OCI-LY3 (cell line): ENCODE results near the gene HINFP.

ENCODE experiments used
- EZH2phosphoT487 ChIP-seq: fragments of 200-600 bp; shearing (Covaris generic); IDR thresholded peaks from 2 replicates; pipeline ENCODE4 v1.6.1; 2018; ENCODE audit warnings: antibody characterized with exemption, mixed run types, low read depth
- TF ChIP-seq, protein P1 (sequence below): fragments of 200-600, 300-600 bp; sonication (generic); IDR thresholded peaks from 2 replicates; pipeline ENCODE4 v1.5.1; 2014; ENCODE audit warnings: antibody characterized with exemption, low read length, low read depth

DNA sequence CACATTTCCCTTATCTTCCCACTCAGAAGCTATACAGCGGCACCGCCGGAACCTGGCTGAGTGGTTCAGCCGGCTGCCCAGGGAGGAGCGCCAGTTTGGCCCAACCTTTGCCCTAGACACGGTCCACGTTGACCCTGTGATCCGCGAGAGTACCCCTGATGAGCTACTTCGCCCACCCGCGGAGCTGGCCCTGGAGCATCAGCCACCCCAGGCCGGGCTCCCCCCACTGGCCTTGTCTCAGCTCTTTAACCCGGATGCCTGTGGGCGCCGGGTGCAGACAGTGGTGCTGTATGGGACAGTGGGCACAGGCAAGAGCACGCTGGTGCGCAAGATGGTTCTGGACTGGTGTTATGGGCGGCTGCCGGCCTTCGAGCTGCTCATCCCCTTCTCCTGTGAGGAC lies 52.1 kb downstream of the HINFP start:
- TF ChIP-seq, protein P1, sequence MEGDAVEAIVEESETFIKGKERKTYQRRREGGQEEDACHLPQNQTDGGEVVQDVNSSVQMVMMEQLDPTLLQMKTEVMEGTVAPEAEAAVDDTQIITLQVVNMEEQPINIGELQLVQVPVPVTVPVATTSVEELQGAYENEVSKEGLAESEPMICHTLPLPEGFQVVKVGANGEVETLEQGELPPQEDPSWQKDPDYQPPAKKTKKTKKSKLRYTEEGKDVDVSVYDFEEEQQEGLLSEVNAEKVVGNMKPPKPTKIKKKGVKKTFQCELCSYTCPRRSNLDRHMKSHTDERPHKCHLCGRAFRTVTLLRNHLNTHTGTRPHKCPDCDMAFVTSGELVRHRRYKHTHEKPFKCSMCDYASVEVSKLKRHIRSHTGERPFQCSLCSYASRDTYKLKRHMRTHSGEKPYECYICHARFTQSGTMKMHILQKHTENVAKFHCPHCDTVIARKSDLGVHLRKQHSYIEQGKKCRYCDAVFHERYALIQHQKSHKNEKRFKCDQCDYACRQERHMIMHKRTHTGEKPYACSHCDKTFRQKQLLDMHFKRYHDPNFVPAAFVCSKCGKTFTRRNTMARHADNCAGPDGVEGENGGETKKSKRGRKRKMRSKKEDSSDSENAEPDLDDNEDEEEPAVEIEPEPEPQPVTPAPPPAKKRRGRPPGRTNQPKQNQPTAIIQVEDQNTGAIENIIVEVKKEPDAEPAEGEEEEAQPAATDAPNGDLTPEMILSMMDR: no peak
- TF ChIP-seq EZH2phosphoT487: no peak
